Transverse colon (tissue), 4 donors: ENCODE data around the gene PPP2R5B. TPM values are rescaled to one million over a fixed set of nuclear protein-coding genes. Genes with fewer than 3 reads are reported as not detected.

Experiments
- DNase-seq: peaks from one replicate; pipeline ENCODE4 v3.0.0-alpha.2; 2019
- H3K27ac ChIP-seq, 4 donors: fragments of 200-600 bp; sonication (generic); 2 replicates each; pipeline ENCODE4 v1.5.1; 2016 to 2018; ENCODE audit warnings: inconsistent platforms in 4 of 4
- H3K27me3 ChIP-seq: fragments of 200-600 bp; sonication (generic); 2 replicates; pipeline ENCODE4 v1.5.1; 2017; ENCODE audit warnings: inconsistent platforms
- H3K36me3 ChIP-seq, 4 donors: fragments of 200-600 bp; sonication (generic); 2 replicates each; pipeline ENCODE4 v1.5.1; 2017 to 2019; ENCODE audit warnings: inconsistent platforms in 4 of 4
- H3K4me1 ChIP-seq, 4 donors: fragments of 200-600 bp; sonication (generic); 2 replicates each; pipeline ENCODE4 v1.5.1; 2017 to 2020; ENCODE audit warnings: inconsistent platforms in 4 of 4
- H3K4me3 ChIP-seq, 4 donors: fragments of 200-600 bp; sonication (generic); 1 replicate in 1 of 4; 2 replicates in 3 of 4; pipeline versions ENCODE4 v1.5.1 to v1.6.1; 2017 to 2019; ENCODE audit warnings: inconsistent platforms in 4 of 4
- H3K9me3 ChIP-seq, 2 donors: fragments of 200-600 bp; sonication (generic); 2 replicates each; pipeline ENCODE4 v1.5.1; 2017 to 2019; ENCODE audit warnings: inconsistent platforms in 2 of 2
- CTCF ChIP-seq, 5 experiments: fragments of 200-600 bp in 3 of 5; fragments of 450-650 bp in 2 of 5; sonication (generic) in 3 of 5; IDR thresholded peaks; 1 replicate in 2 of 5; 2 replicates in 3 of 5; pipeline ENCODE4 v1.5.1; 2016 to 2017; ENCODE audit warnings: antibody characterized with exemption in 5 of 5, inconsistent platforms in 3 of 5, mild to moderate bottlenecking in 2 of 5, moderate library complexity in 1 of 5
- EP300 ChIP-seq: sonication (generic); formaldehyde crosslinking; IDR thresholded peaks from one replicate; pipeline ENCODE4 v1.6.1; 2017; ENCODE audit warnings: antibody characterized with exemption, low read depth
- POLR2A ChIP-seq: fragments of 450-650 bp; IDR thresholded peaks from one replicate; pipeline ENCODE4 v1.6.1; 2016; ENCODE audit warnings: antibody characterized with exemption, mild to moderate bottlenecking, moderate library complexity
- POLR2AphosphoS5 ChIP-seq, 3 donors: sonication (generic); formaldehyde crosslinking; IDR thresholded peaks; one replicate each; pipeline ENCODE4 v1.6.1; 2016; ENCODE audit warnings: antibody characterized with exemption in 3 of 3
- WGBS, 2 donors: methylation state at CpG; one replicate each; pipeline ENCODE4 v1.1.5; 2018; ENCODE audit warnings: low coverage in 1 of 2; 5-methylcytosine and 5-hydroxymethylcytosine counted together
- in situ Hi-C, 4 donors: fragments of 200-750 bp; cut with MboI; loops; one replicate each; pipeline versions ENCODE4 v1.15.0 to v1.15.1; 2017; ENCODE audit warnings: low sequenced_read_pairs in 3 of 4, low pct_ligation_motif_present in 1 of 4, low pct_unique_long_range_greater_than_20kb in 1 of 4
- intact Hi-C: fragments of 100-400 bp; cut with DNase I; formaldehyde crosslinking; loops from one replicate; pipeline ENCODE4 v1.15.1; 2023; ENCODE audit warnings: low total_unique reads
- total RNA-seq, 4 donors: library from RNA; depleted of rRNA; stranded (reverse); fragments of >200 nt; gene quantifications; one replicate each; pipeline ENCODE4 v1.1.0, GENCODE V29; 2016

PPP2R5B gene
- total RNA-seq, 4 donors from 2014 or later: 16.7 to 38.1 (median 26.8) TPM

GRCh38 chr11:64914123-64914522 lies 10.4 kb upstream of the PPP2R5B start:
- WGBS, 2 donors: 97% methylated on average over 10 of the region's 17 CpGs; no CpG with 5 or more reads in 1 of the 2 donors
- TF ChIP-seq POLR2A (no peak), EP300 (no peak), CTCF (IDR thresholded peaks at IDR 0.05) (no peak), POLR2AphosphoS5 (IDR thresholded peaks at IDR 0.05) (no peak)
- peaks cover 14 to 27% (median 24%) of the 10 kb centered on the region in 4 donors for H3K4me1 ChIP-seq
- in situ Hi-C loops (no loop called here), intact Hi-C loops (no loop called here)
- H3K27me3 ChIP-seq: no peaks in the 10 kb centered on the region
- no peak overlapping the region for H3K27ac ChIP-seq
- peaks cover 0 to 37% (median 13%) of the 10 kb centered on the region in 4 donors for H3K36me3 ChIP-seq
- H3K9me3 ChIP-seq: no peaks in the 10 kb centered on the region
- no peak overlapping the region for H3K4me3 ChIP-seq
- DNase-seq: no peak

GRCh38 chr11:64915376-64915887 lies 9.1 kb upstream of the PPP2R5B start:
- H3K9me3 ChIP-seq: no peaks in the 10 kb centered on the region
- no peak for TF ChIP-seq POLR2AphosphoS5 (IDR thresholded peaks at IDR 0.05)
- no peak for TF ChIP-seq CTCF (IDR thresholded peaks at IDR 0.05)
- TF ChIP-seq EP300: no peak
- TF ChIP-seq POLR2A: no peak
- peak overlapping the region in 2 of 4 donors; percentile 88 to 93 for H3K27ac ChIP-seq
- peaks cover 14 to 27% (median 24%) of the 10 kb centered on the region in 4 donors for H3K4me1 ChIP-seq
- peaks cover 0 to 26% (median 12%) of the 10 kb centered on the region in 4 donors for H3K36me3 ChIP-seq
- peak overlapping the region in 1 of 4 donors; percentile 92 for H3K4me3 ChIP-seq
- WGBS, 2 donors: 80% methylated on average over 2 to 7 of the region's 7 CpGs
- in situ Hi-C loops (no loop called here), intact Hi-C loops (no loop called here)
- no peak for DNase-seq
- no peaks in the 10 kb centered on the region for H3K27me3 ChIP-seq

GRCh38 chr11:64916040-64916774 lies 8.3 kb upstream of the PPP2R5B start:
- Histone ChIP-seq H3K27me3 (no peaks in the 10 kb centered on the region), H3K36me3 (peaks cover 0 to 21% (median 8%) of the 10 kb centered on the region in 4 donors), H3K9me3 (no peaks in the 10 kb centered on the region), H3K4me3 (peak overlapping the region; percentile 79 to 92 (median 86)), H3K4me1 (peaks cover 14 to 27% (median 24%) of the 10 kb centered on the region in 4 donors), H3K27ac (peak overlapping the region; percentile 86 to 93 (median 88))
- DNase-seq: peak; percentile 56
- TF ChIP-seq EP300: no peak
- TF ChIP-seq POLR2AphosphoS5 (IDR thresholded peaks at IDR 0.05): peak in 1 of 3 donors; percentile 8
- in situ Hi-C loops (no loop called here), intact Hi-C loops (no loop called here)
- 9% methylated on average over 23 of the region's 23 CpGs; no CpG with 5 or more reads in 1 of the 2 donors for WGBS, 2 donors

GRCh38 chr11:64916775-64917662 lies 7.5 kb upstream of the PPP2R5B start, which contains the start of gene ATG2A:
Gene ATG2A (minus strand): TSS chr11:64917209. CDS start chr11:64917135, 74 bp downstream.
- Histone ChIP-seq H3K4me1 (peaks cover 14 to 27% (median 24%) of the 10 kb centered on the region in 4 donors), H3K27ac (peak within 1 kb of the TSS; percentile 86 to 93 (median 88)), H3K4me3 (peak within 1 kb of the TSS; percentile 79 to 92 (median 86)), H3K27me3 (no peaks in the 10 kb centered on the region), H3K36me3 (peaks cover 0 to 13% (median 4%) of the 10 kb centered on the region in 4 donors), H3K9me3 (no peaks in the 10 kb centered on the region)
- 0% methylated on average over 44 of the region's 57 CpGs; no CpG with 5 or more reads in 1 of the 2 donors for WGBS, 2 donors
- TF ChIP-seq POLR2A (peak; percentile 97), POLR2AphosphoS5 (IDR thresholded peaks at IDR 0.05) (peak; percentile 95), EP300 (no peak)
- in situ Hi-C loops: no loop called here
- peak; percentile 99 for DNase-seq
- intact Hi-C loops: no loop called here
